ENCODE data around the gene ADAMTS2.

DNA sequence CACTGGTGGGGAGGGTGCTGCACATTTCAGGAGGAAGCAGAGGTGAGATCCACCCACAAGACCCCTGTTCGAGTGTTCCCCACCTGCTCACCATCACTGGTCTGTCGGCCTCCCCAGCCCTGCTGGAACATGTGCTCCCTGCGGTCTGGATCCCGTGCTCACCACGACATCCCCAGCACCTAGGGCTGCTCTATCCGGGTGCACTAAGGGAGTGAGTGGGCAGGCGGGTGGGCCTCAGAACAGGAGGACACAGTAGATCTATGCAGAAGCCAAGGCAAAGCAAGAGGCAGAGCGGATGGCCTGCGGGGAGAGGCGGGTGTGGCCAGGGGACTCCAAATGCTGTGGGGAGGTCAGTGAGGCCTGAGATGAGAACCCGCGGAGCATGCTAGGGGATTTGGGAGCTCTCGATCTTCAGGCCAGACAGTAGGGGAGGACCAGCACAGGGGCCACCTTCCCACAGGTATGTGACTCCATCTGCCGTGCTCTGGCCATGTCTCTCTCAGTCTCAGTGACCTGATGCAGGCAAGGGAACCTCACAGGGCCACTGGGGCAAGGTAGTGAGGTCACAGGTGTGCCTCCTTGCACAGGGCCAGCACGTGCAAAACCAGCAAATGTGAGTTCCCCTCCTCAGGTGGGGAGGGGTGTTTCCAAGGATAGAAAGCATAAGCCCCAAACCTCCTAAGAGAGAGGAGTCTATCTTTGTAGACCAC is 150.9 kb downstream of the ADAMTS2 start:
- TF ChIP-seq, protein P1, sequence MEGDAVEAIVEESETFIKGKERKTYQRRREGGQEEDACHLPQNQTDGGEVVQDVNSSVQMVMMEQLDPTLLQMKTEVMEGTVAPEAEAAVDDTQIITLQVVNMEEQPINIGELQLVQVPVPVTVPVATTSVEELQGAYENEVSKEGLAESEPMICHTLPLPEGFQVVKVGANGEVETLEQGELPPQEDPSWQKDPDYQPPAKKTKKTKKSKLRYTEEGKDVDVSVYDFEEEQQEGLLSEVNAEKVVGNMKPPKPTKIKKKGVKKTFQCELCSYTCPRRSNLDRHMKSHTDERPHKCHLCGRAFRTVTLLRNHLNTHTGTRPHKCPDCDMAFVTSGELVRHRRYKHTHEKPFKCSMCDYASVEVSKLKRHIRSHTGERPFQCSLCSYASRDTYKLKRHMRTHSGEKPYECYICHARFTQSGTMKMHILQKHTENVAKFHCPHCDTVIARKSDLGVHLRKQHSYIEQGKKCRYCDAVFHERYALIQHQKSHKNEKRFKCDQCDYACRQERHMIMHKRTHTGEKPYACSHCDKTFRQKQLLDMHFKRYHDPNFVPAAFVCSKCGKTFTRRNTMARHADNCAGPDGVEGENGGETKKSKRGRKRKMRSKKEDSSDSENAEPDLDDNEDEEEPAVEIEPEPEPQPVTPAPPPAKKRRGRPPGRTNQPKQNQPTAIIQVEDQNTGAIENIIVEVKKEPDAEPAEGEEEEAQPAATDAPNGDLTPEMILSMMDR (IDR thresholded peaks at IDR 0.05; ENCODE audit: insufficient read depth, low read length, poor library complexity, severe bottlenecking), result no peak
- TF ChIP-seq EZH2phosphoT487 (conservative IDR thresholded peaks at IDR 0.05; ENCODE audit: low read length), result no peak
